Epidermal melanocyte (primary cell): Measurements from ENCODE around the gene NISCH.
A peak's percentile ranks its signal among the peaks of the same experiment; 100 is the strongest.

Source experiments
- DNase-seq: peaks from one replicate; pipeline ENCODE4 v3.0.0; 2011; ENCODE audit warnings: low spot score; ENCODE audit not compliant: insufficient read length

Gene NISCH

DNA sequence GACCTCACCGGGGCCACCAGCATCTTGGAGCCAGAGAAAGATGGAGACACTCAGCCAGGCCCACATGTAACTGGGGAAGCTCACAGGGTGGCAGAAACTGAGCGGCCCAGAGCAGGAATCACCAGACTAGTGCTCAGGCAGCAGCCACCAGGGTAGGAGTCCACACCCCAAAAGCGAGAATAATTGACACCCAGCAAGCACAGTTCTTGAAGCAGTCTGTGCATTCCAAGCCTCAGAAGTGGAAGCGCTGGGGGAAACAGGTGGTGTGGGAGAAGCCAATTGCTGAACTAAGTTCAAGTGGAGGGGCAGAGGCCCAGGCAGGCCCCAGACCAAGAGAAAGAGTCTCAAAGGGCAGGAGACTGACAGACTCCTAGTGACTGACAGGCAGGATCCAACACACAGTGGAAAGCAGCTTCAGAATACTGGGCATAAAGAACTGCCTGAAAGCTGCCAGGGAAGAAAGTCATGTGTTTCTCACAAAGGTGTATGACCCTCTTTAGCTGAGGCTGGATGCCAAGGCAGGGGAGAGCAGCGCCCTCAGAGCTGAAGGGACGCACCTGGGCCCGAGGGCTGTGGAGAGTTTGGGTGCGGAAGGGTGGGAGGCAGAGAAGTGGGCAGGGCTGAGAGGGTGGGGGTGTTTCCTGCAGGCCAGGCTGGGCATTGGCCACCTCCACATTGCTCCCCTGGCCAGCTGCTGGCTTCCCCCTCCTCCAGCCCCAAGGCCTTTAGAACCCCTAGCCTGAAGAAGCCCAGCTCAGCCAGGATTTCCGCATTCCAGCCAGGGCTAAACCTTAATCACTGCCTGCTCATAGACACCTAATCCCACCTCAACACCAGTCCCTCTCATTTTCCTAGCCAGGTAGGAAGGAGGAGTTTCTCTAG lies 70.5 kb downstream of the NISCH start:
- peak; percentile 12 for DNase-seq

- DNase-seq: peak; percentile 10
These were observed 71.3 kb downstream of the NISCH start for GRCh38 chr3:52526671-52527038.

DNA sequence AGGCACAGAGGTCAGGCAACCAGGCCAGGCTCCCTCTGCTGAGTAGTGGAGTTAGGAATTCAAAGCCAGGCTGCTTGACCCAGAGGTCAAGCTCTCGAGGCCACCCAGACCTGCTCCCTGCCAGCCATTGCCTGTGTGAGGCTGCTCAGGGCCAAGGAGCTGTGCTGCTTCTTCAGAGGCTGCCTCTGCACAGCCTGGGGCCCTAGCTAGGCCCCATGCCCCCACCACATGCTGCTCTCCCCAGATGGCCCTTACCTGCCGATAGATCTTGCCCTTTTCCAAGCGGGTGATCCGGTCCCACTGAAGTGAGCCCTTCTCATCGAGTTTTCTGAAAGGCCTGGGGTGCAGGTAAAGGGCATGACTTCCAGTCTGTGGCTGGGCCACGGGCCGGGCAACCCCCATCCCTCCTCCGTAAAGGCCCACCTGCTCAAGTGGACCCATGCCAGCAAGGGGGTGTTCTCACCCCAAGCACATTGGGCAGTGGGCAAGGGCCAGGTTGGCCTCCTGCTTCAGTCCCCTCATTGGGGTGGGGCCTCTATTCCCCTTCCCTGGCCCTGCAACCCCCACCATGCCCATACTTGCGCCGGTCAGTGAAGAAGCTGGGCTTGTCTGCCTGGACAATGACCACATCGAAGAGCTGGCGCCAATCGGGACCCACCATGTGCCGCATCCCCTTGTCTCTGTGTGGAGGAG lies 71.8 kb downstream of the NISCH start:
- DNase-seq: peak; percentile 10

GRCh38 chr3:52527732-52528585 lies 72.6 kb downstream of the NISCH start:
- peak; percentile 9 for DNase-seq

- DNase-seq: peak; percentile 11
These were observed 73.4 kb downstream of the NISCH start for GRCh38 chr3:52528586-52529375.

GRCh38 chr3:52529376-52530333 lies 74.3 kb downstream of the NISCH start:
- peak; percentile 11 for DNase-seq

DNA sequence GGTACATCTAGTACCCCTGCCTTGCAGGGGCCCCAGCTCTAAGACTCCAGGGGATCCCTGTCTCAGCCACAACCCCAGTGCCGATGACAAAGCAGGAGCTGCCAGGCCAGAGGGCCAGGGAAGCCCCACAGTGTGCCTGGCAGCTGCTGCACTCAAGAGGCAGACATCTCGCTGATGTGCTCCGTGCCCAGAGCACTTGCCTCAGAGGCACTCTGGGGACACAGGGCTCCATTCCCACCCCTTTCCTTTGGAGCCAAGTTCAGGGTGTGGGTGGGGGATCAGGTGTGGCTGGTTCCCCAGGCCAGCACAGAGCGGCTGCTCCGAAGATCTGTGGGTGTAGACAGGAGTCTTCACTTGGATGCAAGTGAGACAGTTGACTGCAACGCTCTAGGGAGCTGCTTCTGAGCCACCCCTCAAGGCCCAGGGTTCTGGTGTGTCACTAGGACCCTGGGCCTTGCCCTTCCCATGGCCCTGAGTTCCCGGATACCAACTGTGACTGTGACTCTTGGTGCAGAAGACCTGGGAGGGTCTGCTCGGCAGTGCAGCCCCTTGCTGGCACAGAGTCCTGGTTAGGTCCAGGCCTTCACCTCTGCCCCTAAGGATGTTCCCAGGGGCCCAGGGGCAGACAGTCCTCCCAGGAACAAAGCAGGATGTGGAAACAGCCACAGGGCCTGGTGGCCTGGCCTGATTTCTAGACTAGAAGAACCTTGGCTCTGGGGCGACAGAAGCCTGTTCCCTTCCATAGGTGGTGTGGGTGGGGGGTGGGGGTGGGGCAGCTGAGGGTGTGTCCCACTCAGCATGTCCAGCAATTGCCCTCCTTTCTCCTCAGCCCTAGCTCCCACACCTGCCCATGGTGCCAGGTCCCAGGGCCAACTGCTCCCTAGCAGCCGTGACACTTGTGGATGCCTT lies 75.8 kb downstream of the NISCH start:
- no peak for DNase-seq

DNA sequence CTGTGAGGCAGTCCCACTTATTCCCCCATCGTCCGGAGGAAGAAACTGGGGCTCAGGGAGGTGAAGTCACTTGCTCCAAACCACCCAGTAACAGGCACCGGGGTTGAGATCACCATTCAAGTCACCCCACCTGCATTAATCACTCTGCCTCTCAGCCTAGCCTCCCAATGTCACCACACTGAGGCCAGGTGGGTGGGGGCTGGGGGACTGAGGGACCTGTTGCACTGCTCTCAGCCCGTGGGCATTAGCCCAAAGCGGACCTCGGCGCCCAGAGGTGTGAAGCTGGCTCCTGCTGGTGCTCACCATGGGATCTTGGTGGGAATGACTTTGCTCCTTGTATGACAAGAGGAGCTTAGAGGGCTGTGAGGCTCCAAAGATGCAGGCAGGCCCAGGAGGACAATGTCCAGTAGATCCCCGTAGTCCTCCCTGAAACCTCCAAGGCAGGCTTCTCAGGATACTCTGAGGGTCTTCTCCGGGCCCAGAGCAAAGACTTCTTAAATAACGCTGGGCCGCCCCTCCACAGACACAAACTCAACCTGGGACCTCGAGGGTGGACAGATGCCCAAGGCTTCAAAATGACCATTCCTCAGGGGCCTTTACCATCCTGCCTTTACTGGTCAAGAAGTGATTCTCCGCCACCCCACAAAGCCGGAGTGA lies 76.6 kb downstream of the NISCH start:
- no peak for DNase-seq

DNA sequence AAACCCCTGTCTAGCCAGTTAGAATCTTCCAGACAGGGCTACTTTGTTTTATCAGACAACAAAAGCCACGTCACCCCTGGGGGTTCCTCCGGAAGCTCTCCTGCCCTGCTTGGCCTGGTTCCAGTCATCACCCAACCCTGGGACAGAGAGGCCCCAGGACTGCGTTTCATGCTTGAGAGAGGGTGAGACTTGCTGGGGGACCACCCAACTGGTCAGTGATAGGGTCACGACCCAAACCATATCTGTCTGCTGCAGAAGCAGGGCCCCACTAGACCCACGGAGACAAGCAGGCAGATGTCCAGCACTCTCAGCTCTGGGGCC lies 77.1 kb downstream of the NISCH start:
- no peak for DNase-seq

DNA sequence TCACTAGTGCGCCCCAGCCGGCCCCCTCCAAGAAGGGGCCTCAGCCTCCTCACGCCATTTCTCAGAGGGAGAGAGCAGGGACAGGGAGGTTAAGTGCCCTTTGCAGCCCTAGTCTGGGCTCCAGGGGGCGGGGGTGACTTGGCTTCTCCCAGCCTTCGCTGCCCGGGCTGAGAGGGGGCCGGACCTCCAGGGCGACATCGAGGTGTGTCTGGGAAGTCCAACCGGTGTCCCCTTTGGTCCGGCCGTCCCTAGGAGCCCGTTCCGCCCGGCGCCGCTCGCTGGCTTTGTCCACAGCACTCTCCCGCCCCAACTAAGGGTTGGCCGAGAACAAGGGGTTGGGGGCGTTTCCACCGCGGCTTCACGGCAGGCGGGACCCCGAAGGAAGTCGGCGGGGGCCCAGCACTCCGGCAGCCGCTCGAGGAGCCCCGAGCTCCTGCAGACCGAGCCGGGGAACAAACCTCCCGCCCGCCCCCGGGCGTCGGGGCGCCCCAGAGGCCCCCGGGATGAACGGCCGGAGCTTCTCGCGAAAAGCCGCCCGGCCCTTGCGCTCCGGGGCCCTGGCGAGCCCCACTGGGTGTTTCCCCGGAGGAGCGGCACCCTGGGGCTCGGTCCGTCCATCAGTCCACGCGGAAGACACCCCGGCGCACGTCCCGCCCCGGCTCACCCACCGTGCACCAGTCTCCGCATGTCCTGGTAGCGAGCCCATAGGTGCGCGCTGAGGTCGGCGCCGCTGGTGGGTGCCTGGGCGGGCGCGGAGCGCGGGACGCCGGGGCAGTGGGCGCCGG lies 77.6 kb downstream of the NISCH start:
- DNase-seq: peak; percentile 27

DNA sequence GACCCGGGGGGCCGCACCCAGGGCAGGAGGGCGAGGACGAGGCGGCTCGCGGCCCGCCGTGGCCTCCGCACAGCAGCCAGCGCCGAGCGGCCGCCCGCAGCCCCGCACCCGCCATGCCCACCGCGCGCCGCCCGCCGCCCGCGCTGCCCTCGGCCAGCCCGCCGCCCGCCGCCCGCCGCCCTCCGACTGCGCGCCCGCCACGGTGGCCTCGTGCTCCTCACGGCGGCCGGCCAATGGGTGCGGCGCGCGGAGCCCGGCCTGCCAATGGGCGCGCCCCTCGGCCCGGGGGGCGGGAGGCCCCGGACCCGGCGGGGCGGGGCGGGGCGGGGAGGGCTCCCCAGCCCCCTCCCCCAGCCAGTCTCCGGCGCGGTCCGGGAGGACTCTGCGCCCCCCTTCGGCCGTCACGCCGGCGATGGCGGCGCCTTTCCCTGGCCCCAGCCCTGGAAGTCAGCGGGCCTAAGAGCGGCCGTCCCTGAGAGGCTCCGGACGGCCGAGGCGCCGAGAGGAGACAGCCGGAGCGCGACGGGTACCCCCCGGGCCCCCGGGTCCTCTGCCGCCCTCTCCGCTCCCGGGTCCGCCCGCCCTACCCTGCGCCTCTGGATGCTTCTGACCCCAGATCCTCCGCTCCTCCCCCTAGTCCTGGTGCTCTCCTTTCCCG lies 78.3 kb downstream of the NISCH start, which contains the start of gene NT5DC2:
Gene NT5DC2, minus strand, starts transcription at position 235 of the 658 bp plus-strand sequence. Its CDS starts 120 bp downstream, at position 115.
- DNase-seq: peak; percentile 87

GRCh38 chr3:52534281-52535183 lies 79.1 kb downstream of the NISCH start:
- no peak for DNase-seq

DNA sequence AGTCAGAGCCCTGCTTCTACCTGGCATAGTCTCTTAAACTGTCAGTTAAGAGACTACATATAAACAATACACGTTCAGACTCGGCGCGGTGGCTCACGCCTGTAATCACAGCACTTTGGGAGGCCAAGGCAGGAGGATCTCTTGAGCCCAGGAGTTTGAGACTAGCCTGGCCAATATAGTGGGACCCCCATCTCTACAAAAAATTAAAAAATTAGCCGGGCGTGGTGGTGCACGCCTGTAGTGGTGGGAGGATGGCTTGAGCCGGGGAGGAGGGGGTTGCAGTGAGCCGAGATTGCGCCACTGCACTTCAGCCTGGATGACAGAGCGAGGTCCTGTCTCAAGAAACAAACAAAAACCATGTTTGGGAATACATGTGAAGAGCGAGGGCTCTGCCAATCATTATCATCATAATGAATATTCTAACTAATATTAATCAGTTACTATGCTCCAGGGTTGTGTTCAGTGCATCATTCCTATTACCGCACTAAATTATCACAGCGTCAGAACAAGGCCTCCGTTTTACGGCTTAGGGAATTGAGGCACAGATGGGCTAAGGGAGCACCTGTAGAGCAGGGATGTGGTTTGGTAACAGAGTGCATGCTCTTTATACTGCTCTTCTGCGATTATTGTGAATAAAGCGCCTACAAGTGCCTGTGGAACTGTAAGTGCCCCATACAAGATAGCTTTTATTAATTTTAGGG lies 80.2 kb downstream of the NISCH start:
- no peak for DNase-seq

DNA sequence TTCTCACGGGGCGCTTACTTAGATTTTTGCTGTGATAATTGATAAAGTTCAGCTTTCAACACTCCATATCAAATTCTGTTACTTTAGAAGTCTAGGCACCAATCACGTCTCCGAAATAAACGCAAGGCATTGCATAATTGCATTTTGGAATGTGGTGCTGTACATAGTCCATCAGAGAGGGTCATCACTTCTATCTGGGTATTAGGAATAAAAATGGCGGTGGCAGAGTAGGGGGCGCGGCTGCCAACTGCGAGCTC lies 80.6 kb downstream of the NISCH start:
- DNase-seq: no peak

DNA sequence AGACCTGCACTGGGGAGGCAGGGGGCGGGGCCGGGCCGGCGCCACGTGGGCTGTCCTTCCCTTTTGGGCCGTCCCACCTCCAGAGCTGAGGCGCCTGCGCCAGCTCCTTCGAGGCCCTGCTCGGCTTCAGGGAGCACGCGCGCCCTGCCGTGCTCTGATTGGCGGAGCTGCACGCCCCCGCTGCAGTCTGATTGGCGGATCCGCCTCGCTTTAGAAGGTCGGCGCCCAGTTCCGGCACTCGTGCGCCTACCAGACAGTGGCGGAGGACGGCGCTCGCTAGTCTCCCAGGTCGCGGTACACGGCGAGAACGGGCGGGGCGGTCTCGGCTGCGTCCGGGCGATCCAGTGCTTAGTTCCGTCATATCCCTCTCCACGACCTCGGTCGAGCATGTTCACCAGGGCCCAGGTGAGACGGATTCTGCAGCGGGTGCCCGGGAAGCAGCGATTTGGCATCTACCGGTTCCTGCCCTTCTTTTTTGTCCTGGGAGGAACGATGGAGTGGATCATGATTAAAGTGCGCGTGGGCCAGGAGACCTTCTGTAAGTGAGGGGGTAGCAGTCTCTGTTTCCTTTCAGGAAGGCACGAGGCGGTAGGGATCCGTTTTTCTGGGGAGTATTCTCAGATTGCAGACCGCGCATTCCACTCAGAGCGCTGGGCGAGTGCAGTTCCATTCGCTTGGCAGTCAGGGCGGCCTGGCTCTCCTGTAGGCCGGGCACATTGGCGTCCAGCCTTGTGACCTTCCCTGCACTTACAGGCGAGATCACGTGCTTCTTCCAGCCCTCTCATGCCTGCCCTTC lies 81.2 kb downstream of the NISCH start, which contains the start of gene UQCC5:
Gene UQCC5, plus strand, starts transcription at position 237 of the 796 bp plus-strand sequence. Its CDS starts 151 bp downstream, at position 388.
- DNase-seq: peak; percentile 99
